GM19467 (cell line): Measurements from ENCODE around the gene KRT73.
"Not testable (repeated sequence)": the region's sequence is repeated elsewhere in the genome, so short reads cannot be mapped to it uniquely, and the experiment has no call there.

Experiments
- ATAC-seq: cut with Tn5 transposase; IDR thresholded peaks from one replicate; pipeline ENCODE4 v1.9.1; 2021; ENCODE audit warnings: mild to moderate bottlenecking, moderate library complexity; ENCODE audit not compliant: unreplicated experiment

Gene KRT73

DNA sequence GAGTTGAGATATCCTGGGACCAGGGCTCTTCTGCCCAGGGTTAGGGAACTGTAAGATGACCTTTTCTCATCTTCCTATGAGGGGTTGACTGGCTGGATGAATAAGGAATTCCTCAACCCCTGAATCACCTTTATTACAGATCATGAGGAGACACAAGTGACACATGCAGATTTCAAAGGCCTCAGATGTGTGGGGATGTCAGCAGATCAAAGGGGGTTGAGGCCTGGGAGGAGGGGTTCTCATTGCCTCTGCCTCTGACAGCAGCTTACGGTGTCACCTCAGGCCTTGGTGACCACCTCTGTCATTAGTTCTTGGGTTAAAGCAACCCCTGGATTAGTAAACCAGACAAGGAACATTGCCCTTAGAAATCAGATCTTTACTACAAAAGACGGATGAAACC, 15.0 kb downstream of the KRT73 start:
- ATAC-seq = no peak

DNA sequence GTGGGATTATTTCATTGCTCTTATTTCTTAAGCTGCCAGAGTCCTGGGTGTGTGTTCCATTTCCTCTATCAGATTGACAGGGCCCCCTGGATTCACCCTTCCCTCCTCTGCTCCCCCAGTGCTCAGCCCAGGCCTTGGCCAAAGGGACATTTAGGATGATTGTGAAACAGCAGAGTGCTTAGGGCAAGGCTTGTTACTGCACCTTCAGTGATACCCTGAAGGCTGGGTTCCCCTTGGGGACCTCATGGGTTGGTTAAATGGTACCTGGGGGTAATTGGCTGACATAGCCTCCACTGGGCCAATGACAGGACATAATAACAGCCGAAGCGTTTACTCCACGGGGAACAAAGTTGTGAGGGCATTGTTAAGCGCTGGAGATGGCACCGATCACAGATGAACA, 15.8 kb downstream of the KRT73 start:
- no peak for ATAC-seq

DNA sequence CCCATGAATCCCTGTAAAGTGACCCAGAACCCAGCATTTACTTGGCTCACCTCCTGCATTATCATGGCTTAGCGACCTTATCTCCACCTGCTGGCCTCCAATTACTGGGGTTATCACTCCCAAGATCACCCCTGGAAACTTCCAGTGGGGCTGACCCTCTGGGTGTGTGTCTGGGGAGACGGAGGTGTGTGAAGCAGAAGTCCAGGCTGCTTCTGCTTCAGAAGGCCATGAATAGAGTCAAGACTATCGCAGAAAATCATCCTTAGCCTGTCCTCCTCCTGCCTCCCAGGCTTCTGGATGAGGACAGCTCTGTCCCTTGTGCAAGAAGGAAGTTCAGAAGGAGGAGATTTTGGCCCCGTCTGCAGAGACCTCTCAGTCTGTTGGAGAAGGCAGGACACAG, 16.7 kb downstream of the KRT73 start:
- ATAC-seq = no peak

DNA sequence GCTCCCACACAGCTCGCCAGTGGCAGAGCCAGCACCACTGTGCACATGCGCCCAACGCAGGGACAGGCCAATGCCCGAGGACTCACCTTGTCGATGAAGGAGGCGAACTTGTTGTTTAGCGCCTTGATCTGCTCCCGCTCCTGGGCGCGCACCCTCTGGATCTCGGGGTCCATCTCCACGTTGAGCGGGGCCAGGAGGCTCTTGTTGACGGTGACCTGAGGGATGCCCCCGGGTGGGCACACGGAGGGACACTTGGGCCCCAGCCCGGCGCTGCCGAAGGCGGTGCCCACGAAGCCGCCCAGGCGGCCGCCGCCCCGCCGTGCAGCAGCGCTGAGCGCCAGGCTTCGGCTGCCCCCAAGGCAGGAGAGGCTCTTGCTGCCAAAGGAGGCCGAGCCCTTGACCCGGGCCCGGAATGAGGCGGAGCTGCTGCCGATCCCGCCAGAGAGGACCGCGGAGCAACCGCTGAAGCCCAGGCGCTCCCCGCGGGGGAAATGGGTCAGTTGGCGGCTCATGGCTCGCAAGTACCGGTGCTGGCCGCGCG, 17.3 kb downstream of the KRT73 start, which contains the start of gene KRT72:
Gene KRT72, minus strand, starts transcription at position 523 of the 541 bp plus-strand sequence. Its CDS starts 11 bp downstream, at position 512.
- ATAC-seq = no peak

DNA sequence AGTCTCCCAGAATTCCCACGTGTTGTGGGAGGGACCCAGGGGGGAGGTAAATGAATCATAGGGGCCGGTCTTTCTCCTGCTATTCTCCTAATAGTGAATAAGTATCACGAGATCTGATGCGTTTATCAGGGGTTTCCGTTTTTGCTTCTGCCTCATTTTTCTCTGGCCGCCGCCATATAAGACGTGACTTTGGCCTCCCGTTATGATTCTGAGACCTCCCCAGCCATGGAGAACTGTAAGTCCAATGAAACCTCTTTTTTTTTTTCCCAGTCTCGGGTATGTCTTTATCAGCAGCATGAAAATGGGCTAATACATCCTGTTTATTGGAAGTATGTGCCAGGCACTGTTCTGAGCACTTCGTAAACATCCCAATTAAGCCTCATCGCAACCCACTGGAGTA, 17.9 kb downstream of the KRT73 start:
- no peak for ATAC-seq

DNA sequence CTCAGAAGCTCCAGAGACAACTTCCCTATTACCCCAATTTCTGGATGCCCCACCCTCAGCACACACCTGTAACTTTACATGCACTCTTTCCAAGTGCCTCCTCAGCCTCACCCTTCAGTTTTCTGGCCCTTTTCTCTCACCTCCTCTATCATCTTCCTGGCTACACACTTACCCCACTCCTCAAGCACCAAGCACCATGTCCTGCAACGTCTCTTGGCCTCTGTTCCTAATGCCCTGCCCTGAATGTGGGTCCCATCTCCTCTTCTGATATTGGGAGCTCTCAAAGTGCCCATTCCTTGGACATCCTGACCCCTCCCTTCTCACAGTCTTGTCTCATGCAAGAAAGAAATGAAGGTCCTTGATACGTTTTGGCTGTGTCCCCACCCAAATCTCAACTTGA, 18.3 kb downstream of the KRT73 start:
- no peak for ATAC-seq

DNA sequence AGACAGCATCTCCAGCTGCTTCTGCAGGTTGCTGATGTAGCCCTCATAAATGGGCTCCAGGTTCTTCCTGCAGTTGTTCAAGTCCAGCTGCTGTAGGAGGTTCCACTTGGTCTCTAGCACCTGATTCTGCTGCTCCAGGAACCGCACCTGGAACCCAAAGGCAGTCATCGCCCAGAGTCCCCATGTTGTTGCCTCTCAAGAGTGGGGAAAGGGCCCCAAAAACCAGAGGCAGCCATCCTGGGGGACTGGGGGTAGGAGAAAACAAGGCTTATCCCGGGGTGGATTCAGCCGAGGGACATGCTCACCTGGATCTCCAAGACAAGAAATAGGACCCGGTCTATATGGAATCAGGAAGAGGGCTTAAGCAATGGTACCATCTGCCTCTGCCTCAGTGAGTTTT, 19.4 kb downstream of the KRT73 start:
- ATAC-seq = no peak

DNA sequence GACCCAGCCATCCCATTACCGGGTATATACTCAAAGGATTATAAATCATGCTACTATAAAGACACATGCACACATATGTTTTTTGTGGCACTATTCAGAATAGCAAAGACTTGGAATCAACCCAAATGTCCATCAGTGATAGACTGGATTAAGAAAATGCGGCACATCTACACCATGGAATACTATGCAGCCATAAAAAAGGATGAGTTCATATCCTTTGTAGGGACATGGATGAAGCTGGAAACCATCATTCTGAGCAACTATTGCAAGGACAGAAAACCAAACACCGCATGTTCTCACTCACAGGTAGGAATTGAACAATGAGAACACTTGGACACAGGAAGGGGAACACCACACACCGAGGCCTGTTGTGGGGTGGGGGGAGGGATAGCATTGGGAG, 24.1 kb downstream of the KRT73 start:
- not testable (repeated sequence) for ATAC-seq

DNA sequence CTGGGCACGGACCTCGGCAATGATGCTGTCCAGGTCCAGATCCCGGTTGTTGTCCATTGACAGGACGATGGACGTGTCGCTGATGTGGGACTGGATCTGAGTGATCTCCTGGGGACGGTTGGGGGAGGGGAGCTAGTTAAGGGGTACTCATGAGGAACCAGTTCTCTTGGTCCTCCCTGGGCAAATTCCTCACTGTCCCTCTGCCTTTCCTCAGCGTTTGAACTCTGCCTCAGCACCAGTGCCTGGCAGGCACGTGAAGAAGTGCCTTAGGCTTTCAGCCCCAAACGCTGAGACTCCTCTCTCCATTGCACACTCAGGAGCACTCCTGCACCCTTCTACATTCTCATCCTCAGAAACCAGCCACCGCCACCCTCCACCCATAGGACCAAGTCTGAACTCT, 26.8 kb downstream of the KRT73 start:
- no peak for ATAC-seq

DNA sequence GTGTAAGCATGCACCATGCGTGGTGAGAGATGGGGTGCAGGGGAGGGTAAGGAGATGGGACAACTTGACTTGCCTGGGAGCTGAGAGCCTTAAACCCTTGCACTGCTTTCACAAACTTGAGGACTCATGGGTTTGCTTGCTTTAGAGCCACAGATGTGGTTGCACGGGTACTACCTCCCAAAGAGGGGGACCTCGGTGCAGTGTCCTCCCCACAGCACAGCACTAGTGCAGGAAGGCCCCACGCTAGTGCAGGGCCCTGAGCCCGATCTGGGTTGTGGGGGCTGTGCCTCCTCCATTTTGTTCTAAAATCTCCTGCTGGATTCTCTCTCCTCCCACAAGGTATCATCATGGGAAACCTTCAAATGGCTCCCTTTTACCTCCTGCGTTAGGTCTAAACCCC, 28.3 kb downstream of the KRT73 start:
- no peak for ATAC-seq

DNA sequence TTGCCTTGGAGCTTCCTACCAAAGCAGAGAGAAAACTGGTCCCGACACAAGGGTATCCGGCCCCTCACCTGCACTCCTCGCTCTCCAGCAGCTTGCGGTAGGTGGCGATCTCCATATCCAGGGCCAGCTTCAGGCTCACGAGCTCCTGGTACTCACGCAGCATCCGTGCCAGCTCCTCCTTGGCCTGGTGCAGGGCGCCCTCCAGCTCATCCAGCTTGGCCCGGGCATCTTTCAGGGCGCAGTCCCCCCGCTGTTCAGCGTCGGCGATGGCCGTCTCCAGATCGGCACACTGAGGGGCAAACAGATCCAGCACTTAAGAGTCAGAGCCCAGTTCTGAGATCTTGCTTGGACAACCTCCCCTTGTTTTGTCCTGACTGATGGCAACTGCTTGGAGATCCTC, 30.8 kb downstream of the KRT73 start:
- ATAC-seq = no peak

DNA sequence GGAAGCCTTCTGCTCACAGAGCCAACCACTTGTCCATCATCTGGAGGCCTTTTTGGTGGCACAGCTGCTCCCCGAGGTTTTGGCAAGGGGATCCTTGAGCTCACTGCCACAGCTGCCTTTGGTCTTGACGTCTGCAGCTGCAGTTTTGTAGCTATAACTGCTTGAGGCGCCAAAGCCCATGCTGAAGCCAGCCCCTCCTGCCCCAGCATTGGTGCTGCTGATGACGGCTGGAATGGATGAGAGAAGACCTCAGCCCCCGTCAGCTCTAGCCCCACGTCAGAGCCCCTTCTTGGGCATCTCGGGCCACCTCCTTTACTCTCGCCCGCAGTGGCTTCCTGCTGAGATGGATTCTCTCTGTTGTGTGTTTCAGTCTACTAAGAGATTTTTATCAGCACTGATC, 32.4 kb downstream of the KRT73 start:
- no peak for ATAC-seq

DNA sequence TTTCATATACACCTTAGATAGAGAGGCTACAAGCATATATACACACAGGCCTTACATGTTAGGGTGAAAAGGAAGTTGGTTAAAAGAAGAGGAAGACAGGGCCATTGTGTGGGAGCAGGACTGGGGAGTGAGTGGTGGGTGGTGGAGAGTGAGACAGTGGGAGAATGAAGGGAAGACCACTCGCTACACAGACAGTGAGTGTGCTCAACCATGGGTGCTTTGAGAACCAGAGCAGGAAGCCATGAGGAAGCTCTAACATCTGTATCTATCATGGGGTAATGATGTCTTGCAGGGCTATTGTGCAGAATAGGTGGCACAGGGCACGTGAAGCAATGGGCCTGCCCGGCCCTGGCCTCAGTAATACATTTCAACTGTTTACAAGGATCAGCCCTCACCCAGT, 33.3 kb downstream of the KRT73 start:
- no peak for ATAC-seq

DNA sequence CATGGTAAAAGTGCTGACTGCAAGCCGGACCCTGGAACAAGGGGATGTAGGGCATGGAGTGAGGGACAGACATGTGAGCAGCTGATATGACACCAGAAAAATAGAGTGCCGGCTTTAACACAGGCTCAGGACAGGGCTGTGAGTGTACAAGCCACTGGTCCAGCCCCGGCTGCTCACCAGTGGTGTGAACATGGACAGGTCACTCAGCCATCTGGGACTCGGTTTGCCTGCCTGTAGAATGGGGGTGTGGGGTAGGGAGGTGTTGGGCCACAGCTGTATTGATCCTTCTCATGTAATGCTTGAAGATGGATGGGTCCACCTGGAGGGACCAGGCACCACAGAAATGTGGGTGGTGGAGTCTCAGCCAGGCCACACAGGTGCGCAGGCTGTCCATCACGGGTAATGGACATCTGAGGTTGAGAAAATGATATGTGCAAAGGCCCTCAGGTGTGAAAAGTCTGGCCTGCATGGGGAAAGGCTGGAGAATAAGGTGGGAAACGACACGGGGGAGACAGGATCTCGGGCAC, 34.1 kb downstream of the KRT73 start:
- no peak for ATAC-seq

DNA sequence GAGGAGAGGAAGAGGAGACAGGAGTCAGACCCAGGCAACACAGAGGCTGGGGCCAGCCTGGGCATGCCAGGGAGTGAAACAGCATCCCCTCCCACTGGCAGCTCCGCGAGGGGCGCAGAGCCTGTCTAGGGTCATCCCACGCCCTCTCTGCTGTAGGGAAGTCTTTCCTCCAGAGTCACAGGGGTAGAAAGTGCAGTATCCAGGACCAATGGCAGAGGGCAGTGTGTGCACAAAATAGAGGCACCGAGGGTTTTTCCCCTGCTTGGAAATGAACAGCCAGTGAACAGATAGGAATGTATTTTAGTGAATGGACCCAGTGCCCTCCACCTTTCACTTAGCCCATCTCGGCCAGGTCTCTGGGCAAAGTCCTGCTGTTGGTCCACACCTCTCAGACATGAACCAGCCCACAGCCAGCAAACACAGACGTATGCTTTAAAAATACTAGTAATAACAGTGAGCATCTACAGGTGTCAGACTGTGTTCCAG, 35.3 kb downstream of the KRT73 start:
- ATAC-seq = no peak

DNA sequence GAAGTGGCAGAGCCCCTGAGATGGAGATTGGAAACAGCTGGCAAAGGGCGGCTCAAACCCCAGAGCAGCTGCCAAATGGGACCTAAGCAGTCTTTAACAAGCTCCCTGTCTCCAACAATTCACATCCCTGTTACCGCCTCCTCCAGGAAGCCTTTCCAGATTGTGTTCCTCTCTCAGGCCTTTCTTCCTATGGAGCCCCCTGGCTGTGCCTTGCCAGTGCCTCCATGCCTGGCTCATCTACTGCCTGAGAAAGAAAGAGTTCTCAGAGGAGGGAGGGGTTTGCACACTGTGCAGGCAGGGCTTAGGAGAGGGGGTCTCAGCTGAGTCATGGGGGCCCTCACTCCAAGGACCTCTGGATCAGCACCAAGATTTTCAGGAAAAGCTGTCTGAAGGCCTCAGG, 35.9 kb downstream of the KRT73 start:
- no peak for ATAC-seq

DNA sequence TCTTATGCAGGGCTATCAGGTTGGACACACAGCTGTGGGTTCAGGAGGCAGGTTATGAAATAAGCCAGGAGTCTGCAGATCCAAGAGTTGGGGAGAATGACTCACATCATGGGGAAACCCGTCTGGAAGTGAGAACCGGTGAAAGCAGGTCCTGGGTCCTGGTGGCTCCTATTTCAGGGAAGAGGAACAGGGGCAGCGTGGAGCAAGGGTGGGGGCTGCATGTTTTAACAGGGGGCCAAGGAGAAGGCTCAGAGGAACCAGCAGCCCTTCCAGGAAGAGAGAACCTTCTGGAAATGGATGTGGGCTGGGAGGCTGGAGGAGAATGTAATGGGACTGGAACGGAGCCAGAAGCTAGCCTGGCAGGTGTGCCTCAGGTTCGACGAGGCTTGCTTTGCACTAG, 36.9 kb downstream of the KRT73 start:
- no peak for ATAC-seq

DNA sequence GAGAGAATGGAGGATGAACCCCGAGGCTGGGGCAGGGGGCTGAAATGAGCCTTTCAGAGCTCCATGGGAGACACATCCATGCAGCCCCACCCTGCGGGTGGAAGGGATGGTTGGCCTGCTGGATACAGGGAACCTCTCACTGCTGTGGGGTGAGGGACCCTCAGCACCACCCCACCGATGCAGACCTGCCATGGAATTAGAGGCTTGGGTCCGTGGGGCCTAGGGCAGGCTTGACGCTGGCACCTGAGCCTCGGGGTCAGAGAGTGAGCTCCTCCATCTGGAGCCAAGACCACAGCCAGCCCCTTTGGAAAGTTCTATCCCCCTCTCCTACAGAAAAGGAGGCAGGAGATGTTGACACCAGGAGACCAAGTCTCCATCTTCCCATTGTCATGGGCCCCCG, 37.3 kb downstream of the KRT73 start:
- no peak for ATAC-seq

DNA sequence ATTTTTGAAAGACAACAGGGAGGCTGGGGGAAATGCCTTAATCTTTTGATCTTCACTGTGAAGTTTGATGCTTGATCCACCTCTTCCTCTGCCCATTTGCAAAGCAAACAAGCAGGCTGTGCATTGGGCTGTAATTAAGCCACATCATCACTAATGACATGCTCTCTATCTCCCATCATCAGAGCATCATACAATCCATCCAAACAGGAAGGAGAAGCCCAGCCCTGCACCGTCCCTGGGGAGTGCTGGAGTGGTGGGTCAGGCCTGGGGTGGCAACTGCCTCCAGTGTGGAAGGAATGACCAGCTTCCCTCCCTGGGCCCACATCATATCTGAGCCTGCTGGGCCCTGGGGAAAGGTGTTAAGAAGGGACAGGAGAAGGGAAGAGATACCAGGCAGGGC, 37.9 kb downstream of the KRT73 start:
- no peak for ATAC-seq

DNA sequence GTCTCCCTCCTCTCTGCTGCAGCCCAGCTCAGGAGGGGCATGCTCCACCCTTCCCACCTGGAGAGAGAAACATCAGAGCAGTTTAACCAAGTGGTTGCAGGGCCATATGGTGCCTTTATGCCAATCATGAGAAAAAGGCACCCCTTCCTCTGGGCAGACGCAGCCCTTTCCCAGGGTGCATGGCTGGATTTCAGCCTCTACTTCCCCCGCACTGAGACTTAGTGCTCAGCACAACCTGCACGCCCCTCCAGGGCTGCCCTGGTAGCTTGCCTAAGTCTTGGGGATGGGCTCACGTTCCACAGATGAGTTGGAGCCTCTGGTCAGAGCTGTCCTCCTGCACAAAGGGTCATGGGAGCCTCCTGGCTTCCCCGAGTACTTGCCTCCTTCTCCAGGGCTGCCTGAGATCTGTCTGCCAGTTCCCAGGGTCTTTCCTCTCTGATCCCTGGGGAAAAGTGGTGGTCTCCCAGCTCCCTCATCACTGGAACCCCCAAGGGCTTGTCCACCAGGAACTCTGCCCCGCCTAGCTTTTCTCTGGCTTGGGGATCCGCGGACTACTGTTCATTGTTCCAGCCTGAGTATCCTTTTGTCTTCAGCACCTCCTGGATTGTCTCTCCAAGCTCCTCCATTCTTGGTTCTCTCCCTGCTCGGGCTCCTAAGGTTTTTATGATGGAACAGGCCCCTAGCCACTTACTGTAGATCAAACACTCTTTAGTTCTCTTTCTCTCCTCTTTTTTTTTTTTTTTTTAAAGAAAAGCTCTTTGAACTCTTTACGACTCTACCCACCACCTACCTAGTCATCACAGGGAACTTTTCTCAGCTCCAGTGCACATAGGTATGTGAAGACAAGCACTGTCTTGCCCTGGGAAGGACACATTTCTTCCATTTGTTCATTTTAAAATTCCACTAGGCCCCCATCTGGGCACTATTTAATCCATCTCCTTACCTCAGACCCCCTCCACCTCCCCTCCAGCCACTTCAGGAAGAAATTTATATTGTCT, 38.6 kb downstream of the KRT73 start:
- ATAC-seq = no peak

DNA sequence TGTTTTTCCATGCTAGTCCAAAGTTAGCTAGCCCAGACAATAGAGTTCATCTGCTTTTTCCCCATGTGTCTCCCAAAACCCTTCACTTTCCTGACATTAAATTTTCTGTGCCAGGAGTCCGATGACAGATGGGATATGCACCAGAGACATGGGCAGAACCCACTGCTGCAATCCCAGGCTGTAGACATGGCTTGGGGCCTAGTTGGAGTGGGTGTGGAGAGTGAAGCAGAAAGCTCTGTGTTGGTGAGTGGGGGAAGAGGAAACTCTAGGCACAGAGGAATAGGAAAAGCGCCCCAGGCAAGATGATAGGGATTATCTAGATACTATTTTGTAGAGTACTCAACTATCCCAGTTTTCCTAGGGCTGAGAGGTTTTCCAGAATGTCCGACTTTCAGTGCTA, 39.9 kb downstream of the KRT73 start:
- ATAC-seq = no peak

DNA sequence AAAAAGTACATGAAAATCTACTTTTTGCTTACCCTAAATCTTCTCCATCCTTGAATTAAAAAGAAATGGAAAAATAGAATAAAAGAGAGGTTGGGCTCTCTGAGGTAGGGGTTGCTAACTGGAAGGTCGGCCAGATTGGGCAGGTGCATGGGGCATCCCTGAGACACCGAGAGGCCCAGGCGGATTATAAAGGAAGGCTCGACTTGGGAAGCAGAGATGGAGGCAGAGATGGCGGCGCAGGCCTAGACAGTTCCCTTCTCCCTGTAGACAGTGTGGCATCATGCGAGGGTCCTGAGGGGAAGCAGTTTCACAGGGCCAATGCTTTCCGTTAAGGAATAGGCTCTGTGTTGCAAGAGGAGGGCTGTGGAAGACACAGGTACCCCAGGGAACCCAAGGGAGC, 41.0 kb downstream of the KRT73 start:
- ATAC-seq = no peak
